Sigmoid colon (tissue), 7 donors: Measurements from ENCODE around the gene GPR27. TPM values are rescaled to one million over a fixed set of nuclear protein-coding genes. Genes with fewer than 3 reads are reported as not detected.

ENCODE experiments used
- DNase-seq: peaks from one replicate; pipeline ENCODE4 v3.0.0-alpha.2; 2019
- H3K27ac ChIP-seq, 4 donors: fragments of 200-600 bp; sonication (generic); one replicate each; pipeline ENCODE4 v1.5.1; 2016 to 2019; ENCODE audit warnings: mild to moderate bottlenecking in 1 of 4
- H3K27me3 ChIP-seq, 3 donors: fragments of 200-600 bp; sonication (generic); one replicate each; pipeline ENCODE4 v1.5.1; 2019; ENCODE audit warnings: mild to moderate bottlenecking in 1 of 3
- H3K36me3 ChIP-seq, 4 donors: fragments of 200-600 bp; sonication (generic); one replicate each; pipeline ENCODE4 v1.5.1; 2016 to 2019
- H3K4me1 ChIP-seq, 4 donors: fragments of 200-600 bp; sonication (generic); one replicate each; pipeline ENCODE4 v1.5.1; 2017 to 2019
- H3K4me3 ChIP-seq, 4 donors: fragments of 200-600 bp; sonication (generic); one replicate each; pipeline ENCODE4 v1.5.1; 2017 to 2019; ENCODE audit warnings: mild to moderate bottlenecking in 2 of 4, moderate library complexity in 1 of 4
- H3K9me3 ChIP-seq, 4 donors: fragments of 200-600 bp in 3 of 4; sonication (generic) in 3 of 4; one replicate each; pipeline versions ENCODE4 v1.5.1 to v1.6.1; 2013 to 2019
- CTCF ChIP-seq, 4 experiments: fragments of 450-650 bp in 3 of 4; fragments of 200-600 bp in 1 of 4; IDR thresholded peaks; one replicate each; pipeline ENCODE4 v1.5.1; 2016 to 2019; ENCODE audit warnings: antibody characterized with exemption in 4 of 4, mild to moderate bottlenecking in 3 of 4, moderate library complexity in 2 of 4
- EP300 ChIP-seq, 4 donors: sonication (generic); formaldehyde crosslinking; IDR thresholded peaks; one replicate each; pipeline ENCODE4 v1.6.1; 2017; ENCODE audit warnings: antibody characterized with exemption in 4 of 4
- POLR2A ChIP-seq, 2 donors: fragments of 450-650 bp; IDR thresholded peaks; one replicate each; pipeline ENCODE4 v1.6.1; 2016; ENCODE audit warnings: antibody characterized with exemption in 2 of 2, mild to moderate bottlenecking in 2 of 2, moderate library complexity in 2 of 2
- POLR2AphosphoS5 ChIP-seq, 4 donors: sonication (generic); formaldehyde crosslinking; IDR thresholded peaks; one replicate each; pipeline ENCODE4 v1.6.1; 2017; ENCODE audit warnings: antibody characterized with exemption in 4 of 4
- WGBS, 2 donors: extraction: QIAGEN DNeasy Blood & Tissue Kit; methylation state at CpG; one replicate each; pipeline ENCODE4 v1.1.7; 2013; 5-methylcytosine and 5-hydroxymethylcytosine counted together
- intact Hi-C: fragments of 100-400 bp; cut with DNase I; formaldehyde crosslinking; loops from one replicate; pipeline ENCODE4 v1.15.1; 2023
- polyA plus RNA-seq, 3 donors: library from polyadenylated mRNA; stranded (reverse); fragments of 200-250 nt; gene quantifications; one replicate each; pipeline ENCODE4 v1.2.3, GENCODE V29; 2013
- total RNA-seq, 4 donors: library from RNA; depleted of rRNA; stranded (reverse); fragments of >200 nt; gene quantifications; one replicate each; pipeline ENCODE4 v1.1.0, GENCODE V29; 2016
- donor health status: healthy with polysubstance abuse.
- donor health status: Bipolar disorder and iron deficiency.
- donor health status: healthy.

Gene GPR27
- total and polyA plus RNA-seq, 7 donors = 0.33 to 1.4 (median 0.95) TPM; not detected in 1

- no peak for DNase-seq
- 70 to 85% methylated on average over 4 of the region's 4 CpGs for WGBS, 2 donors
- intact Hi-C loops = no loop called here
- no peaks in the 10 kb centered on the region for H3K9me3 ChIP-seq
- H3K27ac ChIP-seq = no peak overlapping the region
- no peaks in the 10 kb centered on the region for H3K36me3 ChIP-seq
- peaks cover 0 to 7% (median 2%) of the 10 kb centered on the region in 4 donors for H3K4me1 ChIP-seq
- no peak overlapping the region for H3K4me3 ChIP-seq
- TF ChIP-seq POLR2AphosphoS5 (IDR thresholded peaks at IDR 0.05) (no peak), CTCF (IDR thresholded peaks at IDR 0.05) (no peak), EP300 (IDR thresholded peaks at IDR 0.05) (no peak), POLR2A (IDR thresholded peaks at IDR 0.05) (no peak)
- H3K27me3 ChIP-seq = no peaks in the 10 kb centered on the region
Observed at GRCh38 chr3:71718072-71718471, 35.6 kb upstream of the GPR27 start.

GRCh38 chr3:71721002-71721401 lies 32.7 kb upstream of the GPR27 start:
- WGBS, 2 donors = 94 to 97% methylated on average over 7 of the region's 7 CpGs
- Histone ChIP-seq H3K27me3 (no peaks in the 10 kb centered on the region), H3K4me1 (peaks cover 0 to 26% (median 16%) of the 10 kb centered on the region in 4 donors), H3K36me3 (no peaks in the 10 kb centered on the region), H3K4me3 (no peak overlapping the region), H3K27ac (no peak overlapping the region), H3K9me3 (no peaks in the 10 kb centered on the region)
- DNase-seq = no peak
- intact Hi-C loops = loop anchor here (10.0 kb wide), 1 partner anchor 1364 kb away; no protein-coding TSS in a partner anchor
- TF ChIP-seq POLR2A (IDR thresholded peaks at IDR 0.05) (no peak), EP300 (IDR thresholded peaks at IDR 0.05) (no peak), POLR2AphosphoS5 (IDR thresholded peaks at IDR 0.05) (no peak), CTCF (IDR thresholded peaks at IDR 0.05) (no peak)

GRCh38 chr3:71721651-71722157 lies 32.0 kb upstream of the GPR27 start:
- intact Hi-C loops = loop anchor here (10.0 kb wide), 1 partner anchor 1363 kb away; no protein-coding TSS in a partner anchor
- Histone ChIP-seq H3K9me3 (no peaks in the 10 kb centered on the region), H3K4me3 (no peak overlapping the region), H3K27me3 (no peaks in the 10 kb centered on the region), H3K36me3 (no peaks in the 10 kb centered on the region), H3K27ac (no peak overlapping the region), H3K4me1 (peaks cover 0 to 30% (median 17%) of the 10 kb centered on the region in 4 donors)
- no peak for DNase-seq
- WGBS, 2 donors = 60 to 78% methylated on average over 6 of the region's 6 CpGs
- TF ChIP-seq POLR2A (IDR thresholded peaks at IDR 0.05) (no peak), EP300 (IDR thresholded peaks at IDR 0.05) (no peak), POLR2AphosphoS5 (IDR thresholded peaks at IDR 0.05) (no peak), CTCF (IDR thresholded peaks at IDR 0.05) (no peak)

GRCh38 chr3:71722693-71723092 lies 31.0 kb upstream of the GPR27 start:
- peaks cover 2 to 30% (median 17%) of the 10 kb centered on the region in 4 donors for H3K4me1 ChIP-seq
- no peaks in the 10 kb centered on the region for H3K27me3 ChIP-seq
- TF ChIP-seq POLR2AphosphoS5 (IDR thresholded peaks at IDR 0.05) (no peak), CTCF (IDR thresholded peaks at IDR 0.05) (no peak), POLR2A (IDR thresholded peaks at IDR 0.05) (no peak), EP300 (IDR thresholded peaks at IDR 0.05) (no peak)
- WGBS, 2 donors = 88 to 93% methylated on average over 1 of the region's 1 CpG
- H3K9me3 ChIP-seq = no peaks in the 10 kb centered on the region
- intact Hi-C loops = loop anchor here (10.0 kb wide), 1 partner anchor 1362 kb away; no protein-coding TSS in a partner anchor
- no peak overlapping the region for H3K4me3 ChIP-seq
- no peak overlapping the region for H3K27ac ChIP-seq
- DNase-seq = no peak
- no peaks in the 10 kb centered on the region for H3K36me3 ChIP-seq
